GM12801 (cell line): Measurements from ENCODE around the gene ZBTB20.

Source experiments
- CTCF ChIP-seq: IDR thresholded peaks from one replicate; pipeline ENCODE4 v1.5.1; 2011; ENCODE audit warnings: control low read depth; ENCODE audit not compliant: insufficient read length; ENCODE audit errors: extremely low read depth

Gene ZBTB20

DNA sequence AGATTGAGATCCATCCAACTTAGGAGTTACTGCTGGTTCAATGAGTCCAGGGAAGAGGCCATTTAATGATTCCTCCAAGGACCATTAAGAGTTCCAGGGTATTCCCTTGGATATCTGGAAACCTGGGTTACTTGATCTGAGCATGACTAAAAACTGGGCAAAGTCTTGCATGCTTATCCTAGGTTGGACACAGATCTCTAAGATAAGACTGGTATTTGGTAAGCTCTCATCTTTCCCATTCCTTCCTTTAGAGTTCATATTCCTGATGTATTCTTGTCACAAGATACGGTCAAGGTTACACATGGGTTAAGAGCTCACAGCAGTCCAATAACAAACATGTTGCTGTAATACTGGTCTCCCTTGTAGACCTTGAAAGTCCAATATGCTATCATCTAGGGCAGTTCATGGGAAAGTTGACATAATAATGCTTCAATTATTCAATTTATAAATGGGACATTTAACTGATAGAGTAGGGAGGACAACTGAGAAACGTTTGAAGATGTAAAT is 551.5 kb downstream of the ZBTB20 start:
- TF ChIP-seq CTCF: no peak

GRCh38 chr3:114590309-114591047 is 556.6 kb downstream of the ZBTB20 start:
- no peak for TF ChIP-seq CTCF

GRCh38 chr3:114587986-114588385 is 559.1 kb downstream of the ZBTB20 start:
- TF ChIP-seq CTCF: no peak

DNA sequence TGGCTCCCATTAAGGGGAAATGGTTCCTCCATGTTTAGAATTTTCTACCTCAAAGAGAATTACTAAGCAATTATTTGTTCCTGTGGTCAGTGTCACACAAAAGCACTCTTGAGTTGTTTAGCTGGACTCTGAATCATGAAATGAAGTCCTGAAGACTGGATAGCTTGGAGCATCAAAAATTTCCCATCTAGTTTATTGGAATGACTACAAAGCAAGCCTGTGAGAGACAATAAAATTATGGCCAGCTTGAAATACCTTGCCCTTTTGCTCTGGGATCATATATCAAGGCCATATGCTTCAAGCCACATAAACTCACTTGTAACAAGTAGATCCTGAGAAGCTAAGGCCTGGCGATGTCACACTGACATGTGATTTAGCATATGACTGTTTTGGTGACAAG is 561.0 kb downstream of the ZBTB20 start:
- TF ChIP-seq CTCF: no peak

DNA sequence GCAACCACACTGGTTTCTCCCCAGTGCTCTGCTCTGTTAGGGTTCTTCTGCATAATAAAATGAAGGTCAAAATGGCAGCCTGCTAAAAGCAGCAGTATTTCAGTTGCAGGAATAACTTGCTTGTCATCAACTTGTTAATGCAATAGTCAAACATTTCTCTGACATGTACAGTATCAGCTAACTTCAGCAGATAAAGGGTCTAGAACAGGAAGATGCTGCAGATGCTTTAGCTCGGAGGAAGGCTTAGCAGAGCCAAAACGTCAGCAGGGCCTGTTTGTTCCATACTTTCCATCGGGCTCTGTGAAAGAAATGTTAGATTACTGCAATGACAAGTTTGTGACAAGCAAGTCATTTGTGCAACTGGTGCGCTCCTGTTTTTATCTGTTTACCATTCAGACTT is 561.4 kb downstream of the ZBTB20 start:
- TF ChIP-seq CTCF: no peak

DNA sequence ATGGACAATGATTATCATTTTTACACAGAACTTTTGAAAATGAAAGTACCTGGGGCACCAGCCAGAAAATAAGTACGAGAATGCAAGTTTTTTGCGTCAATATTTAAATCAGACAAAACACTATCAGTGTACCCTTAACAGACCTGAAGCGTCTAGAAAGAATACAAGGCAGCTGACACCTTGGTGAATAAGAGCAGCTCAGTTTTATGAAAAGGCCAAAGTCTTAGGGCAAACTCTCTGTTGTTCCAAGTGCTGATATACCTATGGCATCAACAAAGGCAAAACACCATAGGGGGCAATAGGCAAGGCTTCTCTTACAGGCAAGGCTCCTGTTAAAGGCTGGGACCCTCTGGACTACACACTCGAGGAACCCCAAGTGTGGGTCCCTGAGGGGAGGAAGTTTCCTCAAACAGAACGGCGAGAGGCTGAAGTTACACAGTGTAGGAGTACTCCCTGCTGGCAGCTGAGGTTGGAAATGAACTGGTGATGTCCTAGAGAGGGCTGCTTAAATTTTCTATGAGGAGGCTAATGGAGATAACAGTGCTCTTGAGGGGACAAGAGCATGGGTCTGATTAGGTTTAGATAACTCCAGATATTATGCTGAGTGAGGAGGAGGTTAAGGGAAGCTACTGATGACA is 562.2 kb downstream of the ZBTB20 start:
- TF ChIP-seq CTCF: no peak

GRCh38 chr3:114582929-114583328 is 564.2 kb downstream of the ZBTB20 start:
- no peak for TF ChIP-seq CTCF
